K562 (cell line): ENCODE results near the gene DGCR6L. TPM values are rescaled to one million over a fixed set of nuclear protein-coding genes. Genes with fewer than 3 reads are reported as not detected.

Source experiments
- GATAD2B ChIP-seq: fragments of 450-650 bp; IDR thresholded peaks from 2 replicates; pipeline ENCODE4 v1.6.1; 2017; ENCODE audit warnings: mild to moderate bottlenecking, borderline replicate concordance
- HDAC8 ChIP-seq: fragments of 450-650 bp; IDR thresholded peaks from 2 replicates; pipeline ENCODE4 v1.6.1; 2016; ENCODE audit warnings: mild to moderate bottlenecking, missing genetic modification characterization, moderate library complexity, missing compliant biosample characterization
- MXI1 ChIP-seq: IDR thresholded peaks from 2 replicates; pipeline ENCODE4 v1.6.1; 2011; ENCODE audit warnings: low read depth, mild to moderate bottlenecking, improper control_type of control experiment, low read length
- NRF1 ChIP-seq, 2 experiments: fragments of 450-650 bp; IDR thresholded peaks in 1 of 2; conservative IDR thresholded peaks in 1 of 2; 2 replicates each; pipeline ENCODE4 v1.6.1; 2014; ENCODE audit warnings: mild to moderate bottlenecking in 2 of 2
- polyA plus RNA-seq, 8 experiments: library from polyadenylated mRNA; depleted of rRNA in 4 of 8; stranded (reverse) in 5 of 8; unstranded in 3 of 8; fragments of >200 nt; fragmentation: Nextera tagmentation in 2 of 8; fragmentation: Illumina TruSeq in 1 of 8; extraction: Ambion mirVana in 2 of 8; extraction: Trizol in 1 of 8; gene quantifications; 2 replicates each; pipeline versions ENCODE4 v1.2.1 to v1.2.3, GENCODE V29; 2011 to 2014; ENCODE audit warnings: inconsistent platforms in 1 of 8, missing spikeins in 1 of 8
- total RNA-seq, 7 experiments: library from RNA; depleted of rRNA in 6 of 7; stranded (reverse); fragments of >200 nt in 6 of 7; fragmentation: Illumina TruSeq in 2 of 7; extraction: Trizol in 2 of 7; gene quantifications; 2 replicates each; pipeline versions ENCODE4 v1.2.1 to v1.2.3, GENCODE V29; 2011 to 2021; ENCODE audit warnings: low replicate concordance in 1 of 7
- TF ChIP-seq, protein P1 (sequence below): fragments of 250-450 bp; sonication (Bioruptor Pico); IDR thresholded peaks from 2 replicates; pipeline ENCODE4 v1.4.0; 2020
- TF ChIP-seq, protein P2 (sequence below): fragments of 250-450 bp; sonication (Bioruptor Pico); IDR thresholded peaks from 2 replicates; pipeline ENCODE4 v1.6.1; 2021; ENCODE audit warnings: mild to moderate bottlenecking
- TF ChIP-seq, protein P3 (sequence below): sonication (generic); formaldehyde crosslinking; IDR thresholded peaks from 2 replicates; pipeline ENCODE4 v1.8.1; 2023; ENCODE audit warnings: mild to moderate bottlenecking, missing genetic modification reagents
- TF ChIP-seq, protein P4 (sequence below): IDR thresholded peaks from 2 replicates; pipeline ENCODE4 v1.6.1; 2016; ENCODE audit warnings: missing genetic modification characterization, missing compliant biosample characterization
- TF ChIP-seq, protein P5 (sequence below): fragments of 450-650 bp; formaldehyde crosslinking; IDR thresholded peaks from 2 replicates; pipeline ENCODE4 v1.4.0; 2020; ENCODE audit warnings: mild to moderate bottlenecking, moderate library complexity

Gene DGCR6L
- total and polyA plus RNA-seq, 9 of the 15 experiments (the other 6 are each of a cell fraction or from before 2014, with no cell fraction given), result 3.6 to 151 (median 51.0) TPM

DNA sequence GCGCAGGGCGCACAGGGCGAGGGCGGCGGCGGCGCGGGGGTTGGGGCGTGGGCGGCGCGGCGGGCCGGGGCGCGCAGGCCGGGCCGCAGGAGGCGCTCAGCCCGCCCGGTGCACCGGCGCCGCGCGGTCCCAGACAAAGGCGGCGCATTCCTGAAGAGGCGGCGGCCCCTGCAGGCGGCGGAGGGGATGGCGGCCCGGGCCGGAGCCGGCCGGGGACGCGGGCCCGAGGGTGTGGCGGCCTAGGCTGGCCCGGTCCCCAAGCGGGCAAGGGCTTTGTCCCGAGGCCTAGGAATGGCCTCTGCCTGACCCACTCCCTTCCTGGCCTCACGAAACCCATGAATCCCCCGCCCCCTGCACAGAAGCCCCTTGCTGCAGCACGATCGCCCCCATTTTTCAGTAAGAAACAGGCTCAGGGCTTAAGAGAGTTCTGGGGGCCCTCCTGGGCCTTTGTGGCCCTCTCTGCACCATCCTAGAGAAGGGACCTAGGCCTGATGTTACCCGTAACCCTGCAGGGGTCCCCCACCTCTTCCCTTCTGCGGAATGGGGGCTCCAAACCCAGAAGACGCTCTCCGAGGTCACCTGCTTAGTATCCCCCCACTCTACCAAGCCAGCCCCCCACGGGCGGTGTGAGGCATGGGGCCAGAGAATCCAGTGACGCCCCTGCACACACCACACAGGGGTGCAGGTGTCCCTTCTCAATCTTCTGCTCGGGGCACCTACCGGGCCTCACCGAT lies 51.4 kb downstream of the DGCR6L start, which contains the start of gene RTN4R (continued):
- TF ChIP-seq, protein P1, sequence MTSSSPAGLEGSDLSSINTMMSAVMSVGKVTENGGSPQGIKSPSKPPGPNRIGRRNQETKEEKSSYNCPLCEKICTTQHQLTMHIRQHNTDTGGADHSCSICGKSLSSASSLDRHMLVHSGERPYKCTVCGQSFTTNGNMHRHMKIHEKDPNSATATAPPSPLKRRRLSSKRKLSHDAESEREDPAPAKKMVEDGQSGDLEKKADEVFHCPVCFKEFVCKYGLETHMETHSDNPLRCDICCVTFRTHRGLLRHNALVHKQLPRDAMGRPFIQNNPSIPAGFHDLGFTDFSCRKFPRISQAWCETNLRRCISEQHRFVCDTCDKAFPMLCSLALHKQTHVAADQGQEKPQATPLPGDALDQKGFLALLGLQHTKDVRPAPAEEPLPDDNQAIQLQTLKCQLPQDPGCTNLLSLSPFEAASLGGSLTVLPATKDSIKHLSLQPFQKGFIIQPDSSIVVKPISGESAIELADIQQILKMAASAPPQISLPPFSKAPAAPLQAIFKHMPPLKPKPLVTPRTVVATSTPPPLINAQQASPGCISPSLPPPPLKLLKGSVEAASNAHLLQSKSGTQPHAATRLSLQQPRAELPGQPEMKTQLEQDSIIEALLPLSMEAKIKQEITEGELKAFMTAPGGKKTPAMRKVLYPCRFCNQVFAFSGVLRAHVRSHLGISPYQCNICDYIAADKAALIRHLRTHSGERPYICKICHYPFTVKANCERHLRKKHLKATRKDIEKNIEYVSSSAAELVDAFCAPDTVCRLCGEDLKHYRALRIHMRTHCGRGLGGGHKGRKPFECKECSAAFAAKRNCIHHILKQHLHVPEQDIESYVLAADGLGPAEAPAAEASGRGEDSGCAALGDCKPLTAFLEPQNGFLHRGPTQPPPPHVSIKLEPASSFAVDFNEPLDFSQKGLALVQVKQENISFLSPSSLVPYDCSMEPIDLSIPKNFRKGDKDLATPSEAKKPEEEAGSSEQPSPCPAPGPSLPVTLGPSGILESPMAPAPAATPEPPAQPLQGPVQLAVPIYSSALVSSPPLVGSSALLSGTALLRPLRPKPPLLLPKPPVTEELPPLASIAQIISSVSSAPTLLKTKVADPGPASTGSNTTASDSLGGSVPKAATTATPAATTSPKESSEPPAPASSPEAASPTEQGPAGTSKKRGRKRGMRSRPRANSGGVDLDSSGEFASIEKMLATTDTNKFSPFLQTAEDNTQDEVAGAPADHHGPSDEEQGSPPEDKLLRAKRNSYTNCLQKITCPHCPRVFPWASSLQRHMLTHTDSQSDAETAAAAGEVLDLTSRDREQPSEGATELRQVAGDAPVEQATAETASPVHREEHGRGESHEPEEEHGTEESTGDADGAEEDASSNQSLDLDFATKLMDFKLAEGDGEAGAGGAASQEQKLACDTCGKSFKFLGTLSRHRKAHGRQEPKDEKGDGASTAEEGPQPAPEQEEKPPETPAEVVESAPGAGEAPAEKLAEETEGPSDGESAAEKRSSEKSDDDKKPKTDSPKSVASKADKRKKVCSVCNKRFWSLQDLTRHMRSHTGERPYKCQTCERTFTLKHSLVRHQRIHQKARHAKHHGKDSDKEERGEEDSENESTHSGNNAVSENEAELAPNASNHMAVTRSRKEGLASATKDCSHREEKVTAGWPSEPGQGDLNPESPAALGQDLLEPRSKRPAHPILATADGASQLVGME, result peak; percentile 92
- TF ChIP-seq, protein P2, sequence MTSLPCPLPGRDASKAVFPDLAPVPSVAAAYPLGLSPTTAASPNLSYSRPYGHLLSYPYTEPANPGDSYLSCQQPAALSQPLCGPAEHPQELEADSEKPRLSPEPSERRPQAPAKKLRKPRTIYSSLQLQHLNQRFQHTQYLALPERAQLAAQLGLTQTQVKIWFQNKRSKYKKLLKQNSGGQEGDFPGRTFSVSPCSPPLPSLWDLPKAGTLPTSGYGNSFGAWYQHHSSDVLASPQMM (CRISPR knock-in tag), result no peak
- TF ChIP-seq, protein P3, sequence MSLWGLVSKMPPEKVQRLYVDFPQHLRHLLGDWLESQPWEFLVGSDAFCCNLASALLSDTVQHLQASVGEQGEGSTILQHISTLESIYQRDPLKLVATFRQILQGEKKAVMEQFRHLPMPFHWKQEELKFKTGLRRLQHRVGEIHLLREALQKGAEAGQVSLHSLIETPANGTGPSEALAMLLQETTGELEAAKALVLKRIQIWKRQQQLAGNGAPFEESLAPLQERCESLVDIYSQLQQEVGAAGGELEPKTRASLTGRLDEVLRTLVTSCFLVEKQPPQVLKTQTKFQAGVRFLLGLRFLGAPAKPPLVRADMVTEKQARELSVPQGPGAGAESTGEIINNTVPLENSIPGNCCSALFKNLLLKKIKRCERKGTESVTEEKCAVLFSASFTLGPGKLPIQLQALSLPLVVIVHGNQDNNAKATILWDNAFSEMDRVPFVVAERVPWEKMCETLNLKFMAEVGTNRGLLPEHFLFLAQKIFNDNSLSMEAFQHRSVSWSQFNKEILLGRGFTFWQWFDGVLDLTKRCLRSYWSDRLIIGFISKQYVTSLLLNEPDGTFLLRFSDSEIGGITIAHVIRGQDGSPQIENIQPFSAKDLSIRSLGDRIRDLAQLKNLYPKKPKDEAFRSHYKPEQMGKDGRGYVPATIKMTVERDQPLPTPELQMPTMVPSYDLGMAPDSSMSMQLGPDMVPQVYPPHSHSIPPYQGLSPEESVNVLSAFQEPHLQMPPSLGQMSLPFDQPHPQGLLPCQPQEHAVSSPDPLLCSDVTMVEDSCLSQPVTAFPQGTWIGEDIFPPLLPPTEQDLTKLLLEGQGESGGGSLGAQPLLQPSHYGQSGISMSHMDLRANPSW (CRISPR knock-in tag), result no peak; the same call in 1 of the 2 replicates
- TF ChIP-seq HDAC8 (tag), result no peak
- no peak for TF ChIP-seq GATAD2B
- no peak for TF ChIP-seq MXI1
- TF ChIP-seq, protein P4, sequence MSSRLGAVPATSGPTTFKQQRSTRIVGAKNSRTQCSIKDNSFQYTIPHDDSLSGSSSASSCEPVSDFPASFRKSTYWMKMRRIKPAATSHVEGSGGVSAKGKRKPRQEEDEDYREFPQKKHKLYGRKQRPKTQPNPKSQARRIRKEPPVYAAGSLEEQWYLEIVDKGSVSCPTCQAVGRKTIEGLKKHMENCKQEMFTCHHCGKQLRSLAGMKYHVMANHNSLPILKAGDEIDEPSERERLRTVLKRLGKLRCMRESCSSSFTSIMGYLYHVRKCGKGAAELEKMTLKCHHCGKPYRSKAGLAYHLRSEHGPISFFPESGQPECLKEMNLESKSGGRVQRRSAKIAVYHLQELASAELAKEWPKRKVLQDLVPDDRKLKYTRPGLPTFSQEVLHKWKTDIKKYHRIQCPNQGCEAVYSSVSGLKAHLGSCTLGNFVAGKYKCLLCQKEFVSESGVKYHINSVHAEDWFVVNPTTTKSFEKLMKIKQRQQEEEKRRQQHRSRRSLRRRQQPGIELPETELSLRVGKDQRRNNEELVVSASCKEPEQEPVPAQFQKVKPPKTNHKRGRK (tag), result no peak
- TF ChIP-seq, protein P5, sequence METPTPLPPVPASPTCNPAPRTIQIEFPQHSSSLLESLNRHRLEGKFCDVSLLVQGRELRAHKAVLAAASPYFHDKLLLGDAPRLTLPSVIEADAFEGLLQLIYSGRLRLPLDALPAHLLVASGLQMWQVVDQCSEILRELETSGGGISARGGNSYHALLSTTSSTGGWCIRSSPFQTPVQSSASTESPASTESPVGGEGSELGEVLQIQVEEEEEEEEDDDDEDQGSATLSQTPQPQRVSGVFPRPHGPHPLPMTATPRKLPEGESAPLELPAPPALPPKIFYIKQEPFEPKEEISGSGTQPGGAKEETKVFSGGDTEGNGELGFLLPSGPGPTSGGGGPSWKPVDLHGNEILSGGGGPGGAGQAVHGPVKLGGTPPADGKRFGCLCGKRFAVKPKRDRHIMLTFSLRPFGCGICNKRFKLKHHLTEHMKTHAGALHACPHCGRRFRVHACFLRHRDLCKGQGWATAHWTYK, result peak; percentile 68
- peak in 1 of 2 experiments; percentile 40; a peak in 2 of 4 replicates for TF ChIP-seq NRF1 (conservative IDR thresholded peaks at IDR 0.05 in 1 of 2, IDR thresholded peaks at IDR 0.05 in 1 of 2)
